ENCODE measurements around the gene FAM229B. TPM values are rescaled to one million over a fixed set of nuclear protein-coding genes. Genes with fewer than 3 reads are reported as not detected.

FAM229B gene
- polyA plus RNA-seq, 1 experiment, result 26.8 TPM

- H3K27me3 ChIP-seq (ENCODE audit: control insufficient read depth, insufficient read depth, low read length), result no peaks in the 10 kb centered on the region
- H3K4me3 ChIP-seq (ENCODE audit: low read depth, low read length), result no peak overlapping the region
- TF ChIP-seq CTCF (IDR thresholded peaks at IDR 0.05; ENCODE audit: insufficient read depth, low read depth, low read length), result no peak
- H3K36me3 ChIP-seq (ENCODE audit: control insufficient read depth, insufficient read depth, low read length), result peaks cover 13% of the 10 kb centered on the region
- POLR2A ChIA-PET, result no interaction called here
- CTCF ChIA-PET, result interaction anchor here (0.7 to 1.2 kb wide), 2 partner anchors 17 to 31 kb away, joined by 3 read pairs; partner anchors contain the start of genes FAM229B and TUBE1
- no peak for DNase-seq (ENCODE audit: low read depth)
These were observed 30.6 kb downstream of the FAM229B start for GRCh38 chr6:112118034-112118433.

DNA sequence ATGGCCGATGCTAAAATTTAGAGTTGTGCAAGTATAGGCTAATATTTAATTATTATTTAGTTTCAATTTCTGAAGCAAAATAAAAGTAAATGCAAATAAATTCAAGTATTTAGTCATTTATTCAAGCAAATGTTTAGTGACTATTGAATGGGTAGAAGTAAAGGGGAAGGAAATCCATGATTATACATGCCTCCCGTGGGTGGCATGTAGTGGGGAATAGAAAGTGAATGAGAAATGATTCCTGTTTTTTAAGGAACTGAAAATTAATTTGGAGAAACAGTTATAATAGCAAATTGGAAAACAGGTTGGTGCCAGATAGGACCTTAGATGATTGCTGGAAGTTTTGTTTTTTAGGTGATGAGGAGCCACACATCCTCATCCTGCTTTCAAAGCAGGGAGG, 35.4 kb downstream of the FAM229B start:
- H3K36me3 ChIP-seq (ENCODE audit: control insufficient read depth, insufficient read depth, low read length), result peaks cover 6% of the 10 kb centered on the region
- CTCF ChIA-PET, result no interaction called here
- H3K27me3 ChIP-seq (ENCODE audit: control insufficient read depth, insufficient read depth, low read length), result no peaks in the 10 kb centered on the region
- DNase-seq (ENCODE audit: low read depth), result no peak
- TF ChIP-seq CTCF (IDR thresholded peaks at IDR 0.05; ENCODE audit: insufficient read depth, low read depth, low read length), result no peak
- POLR2A ChIA-PET, result interaction anchor here (0.6 kb wide), 1 partner anchor 15 kb away, joined by 3 read pairs; no protein-coding TSS in a partner anchor
- H3K4me3 ChIP-seq (ENCODE audit: low read depth, low read length), result no peak overlapping the region

- peaks cover 6% of the 10 kb centered on the region for H3K36me3 ChIP-seq (ENCODE audit: control insufficient read depth, insufficient read depth, low read length)
These were observed 36.6 kb downstream of the FAM229B start for GRCh38 chr6:112123982-112124381.

DNA sequence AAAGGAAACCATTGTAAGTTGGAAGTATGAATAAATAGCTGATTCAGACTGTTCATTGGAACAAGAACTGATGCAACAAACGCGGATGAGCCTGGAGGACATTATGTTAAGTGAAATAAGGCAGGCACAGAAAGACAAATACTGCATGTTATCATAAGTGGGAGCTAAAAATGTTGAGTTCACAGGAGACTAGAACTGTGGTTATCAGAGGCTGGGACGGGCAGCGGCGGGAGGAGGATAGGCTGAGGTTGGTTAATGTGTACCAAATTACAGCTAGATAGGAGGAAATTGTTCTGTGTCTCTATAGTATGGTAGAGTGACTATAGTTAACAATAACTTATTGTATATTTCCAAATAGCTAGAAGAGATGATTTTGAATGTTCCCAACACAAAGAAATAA, 40.8 kb downstream of the FAM229B start:
- no peak for TF ChIP-seq CTCF (IDR thresholded peaks at IDR 0.05; ENCODE audit: insufficient read depth, low read depth, low read length)
- DNase-seq (ENCODE audit: low read depth), result no peak
- ChIA-PET POLR2A (no interaction called here), CTCF (interaction anchor here (0.5 to 0.6 kb wide), 2 partner anchors 10 to 200 kb away, joined by 3 read pairs; no protein-coding TSS in a partner anchor)
- Histone ChIP-seq H3K27me3 (ENCODE audit: control insufficient read depth, insufficient read depth, low read length) (no peaks in the 10 kb centered on the region), H3K36me3 (ENCODE audit: control insufficient read depth, insufficient read depth, low read length) (peaks cover 4% of the 10 kb centered on the region), H3K4me3 (ENCODE audit: low read depth, low read length) (no peak overlapping the region)

More at GRCh38 chr6:112123982-112124381, 36.6 kb downstream of the FAM229B start:
- H3K27me3 ChIP-seq (ENCODE audit: control insufficient read depth, insufficient read depth, low read length), result no peaks in the 10 kb centered on the region
- TF ChIP-seq CTCF (IDR thresholded peaks at IDR 0.05; ENCODE audit: insufficient read depth, low read depth, low read length), result no peak
- ChIA-PET POLR2A (no interaction called here), CTCF (interaction anchor here (0.9 to 1.6 kb wide), 4 partner anchors 24 to 40 kb away, joined by 3 read pairs; no protein-coding TSS in a partner anchor)
- no peak for DNase-seq (ENCODE audit: low read depth)
- H3K4me3 ChIP-seq (ENCODE audit: low read depth, low read length), result no peak overlapping the region

DNA sequence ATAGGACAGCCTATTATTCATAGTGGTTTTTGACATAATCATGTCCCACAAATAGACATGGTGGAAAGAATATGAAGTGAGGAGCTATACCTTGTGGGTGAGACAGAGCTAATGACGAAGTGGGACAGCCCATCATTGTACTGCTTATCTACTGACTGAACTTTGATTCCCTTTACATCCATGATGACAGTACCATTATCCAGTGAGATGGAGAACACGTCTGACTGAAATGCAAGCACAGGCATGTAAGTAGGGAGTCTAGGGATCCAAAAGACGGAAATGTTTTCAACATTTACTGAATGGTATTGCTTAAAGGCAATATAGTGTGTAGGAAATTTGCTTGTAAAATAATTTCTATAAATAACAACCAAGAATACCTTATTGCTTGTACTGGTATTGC, 43.5 kb downstream of the FAM229B start:
- Histone ChIP-seq H3K4me3 (ENCODE audit: low read depth, low read length) (no peak overlapping the region), H3K36me3 (ENCODE audit: control insufficient read depth, insufficient read depth, low read length) (peaks cover 8% of the 10 kb centered on the region), H3K27me3 (ENCODE audit: control insufficient read depth, insufficient read depth, low read length) (no peaks in the 10 kb centered on the region)
- DNase-seq (ENCODE audit: low read depth), result no peak
- no peak for TF ChIP-seq CTCF (IDR thresholded peaks at IDR 0.05; ENCODE audit: insufficient read depth, low read depth, low read length)
- CTCF ChIA-PET, result interaction anchor here (1.0 kb wide), 1 partner anchor 31 kb away, joined by 3 read pairs; no protein-coding TSS in a partner anchor
- POLR2A ChIA-PET, result no interaction called here

Measured in BJ (cell line).